ENCODE data around the gene RBM42.

- TF ChIP-seq CTCF (IDR thresholded peaks at IDR 0.05) (no peak), POLR2AphosphoS5 (IDR thresholded peaks at IDR 0.05) (peak; percentile 70), POLR2A (IDR thresholded peaks at IDR 0.05) (no peak)
These were observed 37.5 kb downstream of the RBM42 start, which contains the start of gene UPK1A for GRCh38 chr19:35666251-35666913.

Data from prostate gland (tissue), 2 donors.